ENCODE data around the gene GAL3ST3. TPM values are rescaled to one million over a fixed set of nuclear protein-coding genes. Genes with fewer than 3 reads are reported as not detected.
"Not testable (repeated sequence)": the region's sequence is repeated elsewhere in the genome, so short reads cannot be mapped to it uniquely, and the experiment has no call there.

The GAL3ST3 gene
- total and polyA plus RNA-seq, 11 donors = 0.08 to 4.9 (median 2.1) TPM

GRCh38 chr11:66011239-66011784 is 37.6 kb downstream of the GAL3ST3 start:
- H3K27me3 ChIP-seq = peaks cover 9 to 29% (median 16%) of the 10 kb centered on the region in 9 donors
- H3K4me1 ChIP-seq = peaks cover 0 to 27% (median 7%) of the 10 kb centered on the region in 12 donors
- H3K36me3 ChIP-seq = no peaks in the 10 kb centered on the region
- ATAC-seq (no peak), DNase-seq (no peak)
- intact Hi-C loops (cut with DNase I) = no loop called here
- TF ChIP-seq CTCF (IDR thresholded peaks at IDR 0.05) (no peak), POLR2A (IDR thresholded peaks at IDR 0.05) (no peak)
- WGBS, 4 donors = 42 to 68% (median 50%) methylated on average over 12 to 14 of the region's 14 CpGs
- no peaks in the 10 kb centered on the region for H3K9me3 ChIP-seq
- H3K27ac ChIP-seq = no peak overlapping the region
- peak overlapping the region in 4 of 12 donors; percentile 25 to 39 (median 32) for H3K4me3 ChIP-seq

GRCh38 chr11:66010036-66010435 is 38.9 kb downstream of the GAL3ST3 start:
- H3K4me3 ChIP-seq; ATAC-seq; H3K9me3 ChIP-seq; H3K27ac ChIP-seq; intact Hi-C loops (cut with DNase I); DNase-seq: not testable (repeated sequence)
- peaks cover 0 to 10% (median 6%) of the 10 kb centered on the region in 9 donors for H3K36me3 ChIP-seq
- H3K4me1 ChIP-seq = peaks cover 0 to 18% (median under 1%) of the 10 kb centered on the region in 12 donors
- 57 to 70% (median 66%) methylated on average over 4 of the region's 4 CpGs for WGBS, 4 donors
- H3K27me3 ChIP-seq = peaks cover 9 to 29% (median 16%) of the 10 kb centered on the region in 9 donors

- Histone ChIP-seq H3K36me3 (peaks cover 0 to 25% (median 20%) of the 10 kb centered on the region in 9 donors), H3K9me3 (no peaks in the 10 kb centered on the region), H3K4me3 (no peak overlapping the region), H3K27ac (no peak overlapping the region), H3K4me1 (peaks cover 0 to 18% (median 1%) of the 10 kb centered on the region in 12 donors), H3K27me3 (peaks cover 9 to 24% (median 16%) of the 10 kb centered on the region in 9 donors)
- 50 to 61% (median 58%) methylated on average over 10 of the region's 10 CpGs for WGBS, 4 donors
- DNase-seq = no peak
- TF ChIP-seq CTCF (IDR thresholded peaks at IDR 0.05) (no peak), POLR2A (IDR thresholded peaks at IDR 0.05) (no peak)
- no peak for ATAC-seq
- intact Hi-C loops (cut with DNase I) = no loop called here
Observed at GRCh38 chr11:66008468-66009101, 40.4 kb downstream of the GAL3ST3 start.

- Histone ChIP-seq H3K27me3 (peaks cover 9 to 19% (median 13%) of the 10 kb centered on the region in 9 donors), H3K4me1 (peaks cover 0 to 20% (median 6%) of the 10 kb centered on the region in 12 donors), H3K27ac (no peak overlapping the region), H3K4me3 (no peak overlapping the region), H3K9me3 (no peaks in the 10 kb centered on the region), H3K36me3 (peaks cover 0 to 27% (median 22%) of the 10 kb centered on the region in 9 donors)
- WGBS, 4 donors = 74 to 89% (median 84%) methylated on average over 2 of the region's 2 CpGs
- intact Hi-C loops (cut with DNase I) = no loop called here
- ATAC-seq (no peak), DNase-seq (no peak)
- TF ChIP-seq POLR2A (IDR thresholded peaks at IDR 0.05) = no peak
- no peak for TF ChIP-seq CTCF (IDR thresholded peaks at IDR 0.05)
Observed at GRCh38 chr11:66008095-66008467, 40.9 kb downstream of the GAL3ST3 start.

All from heart left ventricle (tissue), 16 donors.